Caco-2 (cell line): Measurements from ENCODE around the gene LY86. TPM values are rescaled to one million over a fixed set of nuclear protein-coding genes. Genes with fewer than 3 reads are reported as not detected.

Source experiments
- BruUV-seq: library from RNA; stranded (reverse); fragments of 400-500 nt; replicated peaks from 2 replicates; lab custom pipeline; 2021; lab: Mats Ljungman, UMichigan
- CTCF ChIA-PET: fragments of 300-600 bp; sonication (Branson Sonifier 250); formaldehyde crosslinking; loops from one replicate; lab custom pipeline; 2022; ENCODE audit warnings: antibody characterized with exemption; lab: Charles Lee
- POLR2A ChIA-PET: fragments of 300-600 bp; sonication (Branson Sonifier 250); formaldehyde crosslinking; loops from one replicate; lab custom pipeline; 2022; ENCODE audit warnings: antibody characterized with exemption; lab: Charles Lee
- DNase-seq, 2 experiments: peaks; one replicate each; pipeline versions ENCODE4 v3.0.0 to v3.0.0-alpha.2; 2020 to 2022
- H3K27me3 ChIP-seq: replicated peaks from 2 replicates; pipeline ENCODE4 v1.6.0; 2011; ENCODE audit warnings: low read length; ENCODE audit not compliant: control insufficient read depth, insufficient read depth
- H3K36me3 ChIP-seq: 2 replicates; pipeline ENCODE4 v1.5.1; 2011; ENCODE audit warnings: low read length; ENCODE audit not compliant: control insufficient read depth, insufficient read depth
- H3K4me1 ChIP-seq: fragments of 250-450 bp; sonication (Bioruptor Pico); 2 replicates; pipeline ENCODE4 v1.5.1; 2020; ENCODE audit warnings: mild to moderate bottlenecking
- H3K4me3 ChIP-seq: 2 replicates; pipeline ENCODE4 v1.5.1; 2011; ENCODE audit warnings: low read depth, mild to moderate bottlenecking, control low read depth, low read length
- H3K9me3 ChIP-seq: fragments of 250-450 bp; sonication (Bioruptor Pico); 2 replicates; pipeline ENCODE4 v1.5.1; 2020; ENCODE audit warnings: mild to moderate bottlenecking, moderate library complexity
- H3K27ac Mint-ChIP-seq: one replicate; pipeline ENCODE4 v1.8.0; 2022; ENCODE audit warnings: mixed read lengths; ENCODE audit not compliant: unreplicated experiment
- H3K27me3 Mint-ChIP-seq: one replicate; pipeline ENCODE4 v1.8.0; 2022; ENCODE audit warnings: mixed read lengths; ENCODE audit not compliant: insufficient read depth, unreplicated experiment
- H3K36me3 Mint-ChIP-seq: one replicate; pipeline ENCODE4 v1.8.0; 2022; ENCODE audit warnings: mild to moderate bottlenecking, mixed read lengths; ENCODE audit not compliant: insufficient read depth, unreplicated experiment
- H3K4me1 Mint-ChIP-seq: one replicate; pipeline ENCODE4 v1.8.0; 2022; ENCODE audit warnings: low read depth, mixed read lengths; ENCODE audit not compliant: unreplicated experiment
- H3K4me3 Mint-ChIP-seq: one replicate; pipeline ENCODE4 v1.8.0; 2022; ENCODE audit warnings: mild to moderate bottlenecking, moderate library complexity, mixed read lengths; ENCODE audit not compliant: unreplicated experiment
- H3K9me3 Mint-ChIP-seq: one replicate; pipeline ENCODE4 v1.8.0; 2022; ENCODE audit warnings: mixed read lengths; ENCODE audit not compliant: unreplicated experiment
- CTCF ChIP-seq, 2 experiments: fragments of 200-600 bp in 1 of 2; IDR thresholded peaks; 1 replicate in 1 of 2; 2 replicates in 1 of 2; pipeline versions ENCODE4 v1.5.1 to v1.8.0; 2011 to 2022; ENCODE audit warnings: antibody characterized with exemption in 1 of 2, control low read depth in 1 of 2, inconsistent platforms in 1 of 2, low read depth in 1 of 2, low read length in 1 of 2, mild to moderate bottlenecking in 1 of 2, moderate library complexity in 1 of 2; ENCODE audit not compliant: insufficient read depth in 1 of 2, severe bottlenecking in 1 of 2, unreplicated experiment in 1 of 2
- intact Hi-C: fragments of 100-400 bp; cut with micrococcal nuclease; formaldehyde crosslinking; loops from one replicate; pipeline ENCODE4 v1.10.0; 2022; ENCODE audit not compliant: unreplicated experiment
- total RNA-seq: library from RNA; stranded (reverse); gene quantifications from 2 replicates; pipeline ENCODE4 v1.2.3, GENCODE V29; 2022

Gene LY86
- total RNA-seq, 1 experiment from 2014 or later = not detected

GRCh38 chr6:6682225-6682624 is 93.7 kb downstream of the LY86 start:
- POLR2A ChIA-PET = no interaction called here
- no TSS peak for BruUV-seq
- TF ChIP-seq CTCF (IDR thresholded peaks at IDR 0.05; ENCODE audit: insufficient read depth in 1 of 2, low read depth in 1 of 2, low read length in 1 of 2, severe bottlenecking in 1 of 2, unreplicated experiment in 1 of 2) = no peak

GRCh38 chr6:6683969-6684833 is 95.7 kb downstream of the LY86 start:
- Mint-ChIP-seq H3K27ac (no peak overlapping the region), H3K27me3 (no peaks in the 10 kb centered on the region), H3K36me3 (no peaks in the 10 kb centered on the region), H3K9me3 (no peaks in the 10 kb centered on the region), H3K4me3 (peak overlapping the region; percentile 32), H3K4me1 (peaks cover 18% of the 10 kb centered on the region)
- BruUV-seq = no TSS peak
- peak in 1 of 2 experiments; percentile 61 for DNase-seq
- intact Hi-C loops = loop anchor here (2.0 kb wide), 1 partner anchor 559 kb away; no protein-coding TSS in a partner anchor
- no peaks in the 10 kb centered on the region for H3K36me3 ChIP-seq
- no peaks in the 10 kb centered on the region for H3K27me3 ChIP-seq
- POLR2A ChIA-PET = interaction anchor here (0.6 kb wide), 1 partner anchor 945 kb away, joined by 3 read pairs; no protein-coding TSS in a partner anchor
- H3K4me3 ChIP-seq = no peak overlapping the region
- H3K4me1 ChIP-seq = peaks cover 24% of the 10 kb centered on the region
- no peak for TF ChIP-seq CTCF (IDR thresholded peaks at IDR 0.05; ENCODE audit: insufficient read depth in 1 of 2, low read depth in 1 of 2, low read length in 1 of 2, severe bottlenecking in 1 of 2, unreplicated experiment in 1 of 2)
- CTCF ChIA-PET = no interaction called here
- H3K9me3 ChIP-seq = no peaks in the 10 kb centered on the region

More at GRCh38 chr6:6682225-6682624, 93.7 kb downstream of the LY86 start:
- Histone ChIP-seq H3K27me3 (no peaks in the 10 kb centered on the region), H3K4me1 (peaks cover 24% of the 10 kb centered on the region), H3K9me3 (no peaks in the 10 kb centered on the region), H3K36me3 (no peaks in the 10 kb centered on the region), H3K4me3 (no peak overlapping the region)
- no peak for DNase-seq
- CTCF ChIA-PET = no interaction called here
- Mint-ChIP-seq H3K4me3 (no peak overlapping the region), H3K36me3 (no peaks in the 10 kb centered on the region), H3K27me3 (no peaks in the 10 kb centered on the region), H3K27ac (no peak overlapping the region), H3K9me3 (no peaks in the 10 kb centered on the region), H3K4me1 (peaks cover 25% of the 10 kb centered on the region)
- intact Hi-C loops = no loop called here

GRCh38 chr6:6685249-6686040 is 96.9 kb downstream of the LY86 start:
- H3K4me3 Mint-ChIP-seq = no peak overlapping the region
- Histone ChIP-seq H3K9me3 (no peaks in the 10 kb centered on the region), H3K4me3 (no peak overlapping the region), H3K27me3 (no peaks in the 10 kb centered on the region), H3K4me1 (peaks cover 24% of the 10 kb centered on the region), H3K36me3 (no peaks in the 10 kb centered on the region)
- H3K9me3 Mint-ChIP-seq = no peaks in the 10 kb centered on the region
- ChIA-PET POLR2A (no interaction called here), CTCF (no interaction called here)
- peaks cover 18% of the 10 kb centered on the region for H3K4me1 Mint-ChIP-seq
- BruUV-seq = no TSS peak
- H3K27me3 Mint-ChIP-seq = no peaks in the 10 kb centered on the region
- no peak overlapping the region for H3K27ac Mint-ChIP-seq
- H3K36me3 Mint-ChIP-seq = no peaks in the 10 kb centered on the region
- no peak for DNase-seq
- TF ChIP-seq CTCF (IDR thresholded peaks at IDR 0.05; ENCODE audit: insufficient read depth in 1 of 2, low read depth in 1 of 2, low read length in 1 of 2, severe bottlenecking in 1 of 2, unreplicated experiment in 1 of 2) = no peak
- intact Hi-C loops = loop anchor here (2.0 kb wide), 1 partner anchor 557 kb away; no protein-coding TSS in a partner anchor
